ENCODE measurements around the gene HTR3B. TPM values are rescaled to one million over a fixed set of nuclear protein-coding genes. Genes with fewer than 3 reads are reported as not detected.

Gene HTR3B
- polyA plus RNA-seq, 2 of the 4 experiments (the other 2 are of a cell fraction) = not detected

DNA sequence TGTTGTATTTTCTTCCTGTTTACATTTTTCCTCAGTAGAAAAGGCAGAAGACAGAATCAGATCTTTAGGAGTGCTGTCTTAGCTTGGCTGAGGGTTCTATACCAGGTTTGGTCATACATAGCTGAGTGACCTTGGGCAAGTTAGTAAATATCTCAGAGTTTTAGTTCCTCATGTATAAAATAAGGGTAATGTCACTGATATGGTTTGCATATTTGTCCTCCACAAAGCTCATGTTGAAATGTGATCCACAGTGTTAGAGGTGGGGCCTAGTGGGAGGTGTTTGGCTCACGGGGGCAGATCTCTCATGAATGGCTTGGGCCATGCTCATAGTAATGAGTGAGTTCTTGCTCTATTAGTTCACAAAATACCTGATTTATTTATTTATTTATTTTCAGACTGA lies 62.8 kb downstream of the HTR3B start:
- ChIA-PET CTCF (no interaction called here), POLR2A (no interaction called here)
- TF ChIP-seq MAFK (IDR thresholded peaks at IDR 0.05; ENCODE audit: partially characterized antibody) (no peak), SREBF2 (IDR thresholded peaks at IDR 0.05) (no peak), EHF (CRISPR knock-in tag; IDR thresholded peaks at IDR 0.05) (no peak), POLR2AphosphoS2 (conservative IDR thresholded peaks at IDR 0.05; ENCODE audit: low read length) (no peak)
- no peak overlapping the region for H3K27ac ChIP-seq
- no peak for DNase-seq (ENCODE audit: low read depth in 1 of 2, low spot score in 1 of 2)
- WGBS (ENCODE audit: missing lambda C conversion rate) = 0% methylated on average over 1 of the region's 1 CpG
- no peak overlapping the region for H3K4me3 ChIP-seq
- H3K4me2 ChIP-seq = no peak overlapping the region
- H3K4me1 ChIP-seq = no peaks in the 10 kb centered on the region
- FAIRE-seq = no peak
- H3K9me3 ChIP-seq = no peaks in the 10 kb centered on the region
- ATAC-seq = no peak

DNA sequence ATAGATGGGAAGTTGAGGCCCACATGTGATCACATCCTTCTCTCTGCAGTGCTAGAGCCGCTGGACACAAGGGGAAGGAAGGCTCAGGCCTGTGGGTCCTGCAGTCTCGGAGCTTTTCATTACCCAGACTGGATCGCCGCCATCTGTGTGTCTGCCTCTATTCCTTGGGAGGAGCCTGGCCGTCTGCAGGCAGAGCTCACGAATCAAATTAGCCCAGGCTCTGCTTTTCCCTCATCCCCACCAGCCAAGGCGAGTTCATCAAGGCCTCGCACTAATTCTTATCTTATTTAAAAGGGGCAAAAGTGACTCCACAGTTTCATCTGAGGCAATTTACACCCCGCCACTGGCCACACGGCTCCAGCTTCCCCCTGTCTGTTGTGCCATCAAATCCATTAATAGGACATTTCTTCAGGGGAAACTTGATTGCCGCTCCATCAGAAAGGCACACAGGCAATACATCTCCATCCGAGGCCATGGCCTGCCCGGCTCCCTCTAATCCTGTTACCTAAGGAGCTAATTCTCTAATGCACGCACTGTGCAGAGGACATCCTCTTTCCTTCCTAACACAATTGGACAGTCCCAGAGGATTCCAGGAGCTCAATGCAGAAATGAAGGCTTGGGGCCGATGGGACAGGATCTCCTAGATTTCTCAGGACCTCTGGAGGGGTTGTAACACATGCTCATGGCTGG lies 67.1 kb downstream of the HTR3B start:
- ATAC-seq (no peak), DNase-seq (ENCODE audit: low read depth in 1 of 2, low spot score in 1 of 2) (no peak), FAIRE-seq (no peak)
- Histone ChIP-seq H3K27ac (no peak overlapping the region), H3K4me2 (no peak overlapping the region), H3K4me3 (no peak overlapping the region), H3K4me1 (no peaks in the 10 kb centered on the region), H3K9me3 (no peaks in the 10 kb centered on the region)
- TF ChIP-seq JUNB (IDR thresholded peaks at IDR 0.05) = no peak
- no peak for TF ChIP-seq CEBPB (IDR thresholded peaks at IDR 0.05)
- TF ChIP-seq EHMT2 (IDR thresholded peaks at IDR 0.05; ENCODE audit: low read depth) = no peak
- no peak for TF ChIP-seq HOXB13 (CRISPR knock-in tag; IDR thresholded peaks at IDR 0.05; ENCODE audit: low read depth)
- no peak for TF ChIP-seq MAZ (IDR thresholded peaks at IDR 0.05; ENCODE audit: borderline replicate concordance, low read depth, low read length)
- TF ChIP-seq HOXB5 (CRISPR knock-in tag; IDR thresholded peaks at IDR 0.05) = no peak
- TF ChIP-seq, protein P1, sequence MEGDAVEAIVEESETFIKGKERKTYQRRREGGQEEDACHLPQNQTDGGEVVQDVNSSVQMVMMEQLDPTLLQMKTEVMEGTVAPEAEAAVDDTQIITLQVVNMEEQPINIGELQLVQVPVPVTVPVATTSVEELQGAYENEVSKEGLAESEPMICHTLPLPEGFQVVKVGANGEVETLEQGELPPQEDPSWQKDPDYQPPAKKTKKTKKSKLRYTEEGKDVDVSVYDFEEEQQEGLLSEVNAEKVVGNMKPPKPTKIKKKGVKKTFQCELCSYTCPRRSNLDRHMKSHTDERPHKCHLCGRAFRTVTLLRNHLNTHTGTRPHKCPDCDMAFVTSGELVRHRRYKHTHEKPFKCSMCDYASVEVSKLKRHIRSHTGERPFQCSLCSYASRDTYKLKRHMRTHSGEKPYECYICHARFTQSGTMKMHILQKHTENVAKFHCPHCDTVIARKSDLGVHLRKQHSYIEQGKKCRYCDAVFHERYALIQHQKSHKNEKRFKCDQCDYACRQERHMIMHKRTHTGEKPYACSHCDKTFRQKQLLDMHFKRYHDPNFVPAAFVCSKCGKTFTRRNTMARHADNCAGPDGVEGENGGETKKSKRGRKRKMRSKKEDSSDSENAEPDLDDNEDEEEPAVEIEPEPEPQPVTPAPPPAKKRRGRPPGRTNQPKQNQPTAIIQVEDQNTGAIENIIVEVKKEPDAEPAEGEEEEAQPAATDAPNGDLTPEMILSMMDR (IDR thresholded peaks at IDR 0.05) = no peak
- no peak for TF ChIP-seq NR3C1 (IDR thresholded peaks at IDR 0.05)
- no peak for TF ChIP-seq PHF8 (IDR thresholded peaks at IDR 0.05; ENCODE audit: borderline replicate concordance, low read depth)
- TF ChIP-seq, protein P2, sequence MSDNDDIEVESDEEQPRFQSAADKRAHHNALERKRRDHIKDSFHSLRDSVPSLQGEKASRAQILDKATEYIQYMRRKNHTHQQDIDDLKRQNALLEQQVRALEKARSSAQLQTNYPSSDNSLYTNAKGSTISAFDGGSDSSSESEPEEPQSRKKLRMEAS (IDR thresholded peaks at IDR 0.05) = no peak
- TF ChIP-seq, protein P3, sequence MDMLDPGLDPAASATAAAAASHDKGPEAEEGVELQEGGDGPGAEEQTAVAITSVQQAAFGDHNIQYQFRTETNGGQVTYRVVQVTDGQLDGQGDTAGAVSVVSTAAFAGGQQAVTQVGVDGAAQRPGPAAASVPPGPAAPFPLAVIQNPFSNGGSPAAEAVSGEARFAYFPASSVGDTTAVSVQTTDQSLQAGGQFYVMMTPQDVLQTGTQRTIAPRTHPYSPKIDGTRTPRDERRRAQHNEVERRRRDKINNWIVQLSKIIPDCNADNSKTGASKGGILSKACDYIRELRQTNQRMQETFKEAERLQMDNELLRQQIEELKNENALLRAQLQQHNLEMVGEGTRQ (IDR thresholded peaks at IDR 0.05) = no peak
- TF ChIP-seq, protein P4, sequence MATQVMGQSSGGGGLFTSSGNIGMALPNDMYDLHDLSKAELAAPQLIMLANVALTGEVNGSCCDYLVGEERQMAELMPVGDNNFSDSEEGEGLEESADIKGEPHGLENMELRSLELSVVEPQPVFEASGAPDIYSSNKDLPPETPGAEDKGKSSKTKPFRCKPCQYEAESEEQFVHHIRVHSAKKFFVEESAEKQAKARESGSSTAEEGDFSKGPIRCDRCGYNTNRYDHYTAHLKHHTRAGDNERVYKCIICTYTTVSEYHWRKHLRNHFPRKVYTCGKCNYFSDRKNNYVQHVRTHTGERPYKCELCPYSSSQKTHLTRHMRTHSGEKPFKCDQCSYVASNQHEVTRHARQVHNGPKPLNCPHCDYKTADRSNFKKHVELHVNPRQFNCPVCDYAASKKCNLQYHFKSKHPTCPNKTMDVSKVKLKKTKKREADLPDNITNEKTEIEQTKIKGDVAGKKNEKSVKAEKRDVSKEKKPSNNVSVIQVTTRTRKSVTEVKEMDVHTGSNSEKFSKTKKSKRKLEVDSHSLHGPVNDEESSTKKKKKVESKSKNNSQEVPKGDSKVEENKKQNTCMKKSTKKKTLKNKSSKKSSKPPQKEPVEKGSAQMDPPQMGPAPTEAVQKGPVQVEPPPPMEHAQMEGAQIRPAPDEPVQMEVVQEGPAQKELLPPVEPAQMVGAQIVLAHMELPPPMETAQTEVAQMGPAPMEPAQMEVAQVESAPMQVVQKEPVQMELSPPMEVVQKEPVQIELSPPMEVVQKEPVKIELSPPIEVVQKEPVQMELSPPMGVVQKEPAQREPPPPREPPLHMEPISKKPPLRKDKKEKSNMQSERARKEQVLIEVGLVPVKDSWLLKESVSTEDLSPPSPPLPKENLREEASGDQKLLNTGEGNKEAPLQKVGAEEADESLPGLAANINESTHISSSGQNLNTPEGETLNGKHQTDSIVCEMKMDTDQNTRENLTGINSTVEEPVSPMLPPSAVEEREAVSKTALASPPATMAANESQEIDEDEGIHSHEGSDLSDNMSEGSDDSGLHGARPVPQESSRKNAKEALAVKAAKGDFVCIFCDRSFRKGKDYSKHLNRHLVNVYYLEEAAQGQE (IDR thresholded peaks at IDR 0.05) = no peak
- TF ChIP-seq, protein P5, sequence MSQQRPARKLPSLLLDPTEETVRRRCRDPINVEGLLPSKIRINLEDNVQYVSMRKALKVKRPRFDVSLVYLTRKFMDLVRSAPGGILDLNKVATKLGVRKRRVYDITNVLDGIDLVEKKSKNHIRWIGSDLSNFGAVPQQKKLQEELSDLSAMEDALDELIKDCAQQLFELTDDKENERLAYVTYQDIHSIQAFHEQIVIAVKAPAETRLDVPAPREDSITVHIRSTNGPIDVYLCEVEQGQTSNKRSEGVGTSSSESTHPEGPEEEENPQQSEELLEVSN (IDR thresholded peaks at IDR 0.05; ENCODE audit: borderline replicate concordance, low read depth) = no peak
- TF ChIP-seq KDM5A (IDR thresholded peaks at IDR 0.05) = no peak
- TF ChIP-seq FOSB (CRISPR knock-in tag; IDR thresholded peaks at IDR 0.05) = no peak
- TF ChIP-seq SREBF2 (IDR thresholded peaks at IDR 0.05) = no peak
- no peak for TF ChIP-seq ZNF302 (CRISPR knock-in tag; IDR thresholded peaks at IDR 0.05)
- no peak for TF ChIP-seq ESRRA (IDR thresholded peaks at IDR 0.05; ENCODE audit: borderline replicate concordance, low read length)
- no peak for TF ChIP-seq POLR2A (IDR thresholded peaks at IDR 0.05; ENCODE audit: low read length)
- ChIA-PET CTCF (interaction anchor here (1.0 kb wide), 2 partner anchors 36 to 290 kb away, joined by 3 read pairs; no protein-coding TSS in a partner anchor), POLR2A (no interaction called here)
- WGBS (ENCODE audit: missing lambda C conversion rate) = 40% methylated on average over 15 of the region's 15 CpGs
